HEK293 (cell line): ENCODE measurements around the gene DPH2.

ENCODE experiments used
- CTCF ChIA-PET: fragments of 350-600 bp; formaldehyde crosslinking; extraction: SDS; loops from one replicate; lab custom pipeline; 2021; ENCODE audit warnings: antibody characterized with exemption; lab: Yijun Ruan, JAX
- POLR2A ChIA-PET: fragments of 300-600 bp; formaldehyde crosslinking; extraction: SDS; loops from one replicate; lab custom pipeline; 2020; ENCODE audit warnings: antibody characterized with exemption, inconsistent platforms; lab: Yijun Ruan, JAX
- H3K27ac ChIP-seq: fragments of 200-500 bp; sonication (Bioruptor generic); 2 replicates; pipeline ENCODE4 v1.5.1; 2014; ENCODE audit warnings: low read depth, low read length, control low read depth, inconsistent platforms; ENCODE audit errors: extremely low read depth
- H3K36me3 ChIP-seq, 2 experiments: fragments of 200-500 bp in 1 of 2; sonication (Bioruptor generic) in 1 of 2; 1 replicate in 1 of 2; 2 replicates in 1 of 2; pipeline ENCODE4 v1.5.1; 2014 to 2017; ENCODE audit warnings: inconsistent platforms in 2 of 2, low read length in 2 of 2; ENCODE audit not compliant: control insufficient read depth in 2 of 2, insufficient read depth in 1 of 2
- H3K4me1 ChIP-seq: fragments of 200-500 bp; sonication (Bioruptor generic); 2 replicates; pipeline ENCODE4 v1.5.1; 2014; ENCODE audit warnings: mild to moderate bottlenecking, low read length, inconsistent platforms; ENCODE audit not compliant: control insufficient read depth, insufficient read depth
- H3K4me3 ChIP-seq: 2 replicates; pipeline ENCODE4 v1.5.1; 2011; ENCODE audit warnings: low read depth, mild to moderate bottlenecking, control low read depth, low read length, moderate library complexity
- H3K9me3 ChIP-seq: fragments of 200-500 bp; sonication (Bioruptor generic); 2 replicates; pipeline ENCODE4 v1.5.1; 2014; ENCODE audit warnings: low read depth, low read length, inconsistent platforms; ENCODE audit not compliant: control insufficient read depth, insufficient read depth
- ATF2 ChIP-seq: fragments of 450-650 bp; formaldehyde crosslinking; IDR thresholded peaks from 2 replicates; pipeline ENCODE4 v1.5.1; 2016; ENCODE audit warnings: missing biosample characterization, missing genetic modification characterization, low read depth
- EGR2 ChIP-seq: fragments of 450-650 bp; formaldehyde crosslinking; IDR thresholded peaks from 2 replicates; pipeline ENCODE4 v1.5.1; 2016; ENCODE audit warnings: low read depth, missing biosample characterization, missing genetic modification characterization
- IKZF3 ChIP-seq: fragments of 450-650 bp; IDR thresholded peaks from 2 replicates; pipeline ENCODE4 v1.5.0; 2018; ENCODE audit warnings: missing biosample characterization, mild to moderate bottlenecking, missing genetic modification characterization, moderate library complexity
- KLF1 ChIP-seq: fragments of 450-650 bp; formaldehyde crosslinking; IDR thresholded peaks from 2 replicates; pipeline ENCODE4 v1.5.1; 2016; ENCODE audit warnings: missing biosample characterization, missing genetic modification characterization
- REPIN1 ChIP-seq: fragments of 450-650 bp; formaldehyde crosslinking; IDR thresholded peaks from 2 replicates; pipeline ENCODE4 v1.5.1; 2017; ENCODE audit warnings: missing biosample characterization, missing genetic modification characterization, low read depth
- SALL2 ChIP-seq: fragments of 450-650 bp; formaldehyde crosslinking; IDR thresholded peaks from 2 replicates; pipeline ENCODE4 v1.5.0; 2017; ENCODE audit warnings: missing biosample characterization, mild to moderate bottlenecking, missing genetic modification characterization, borderline replicate concordance
- SP3 ChIP-seq: fragments of 450-650 bp; formaldehyde crosslinking; IDR thresholded peaks from 2 replicates; pipeline ENCODE4 v1.5.1; 2016; ENCODE audit warnings: missing biosample characterization, missing genetic modification characterization
- WT1 ChIP-seq: fragments of 450-650 bp; formaldehyde crosslinking; IDR thresholded peaks from 2 replicates; pipeline ENCODE4 v1.5.1; 2016; ENCODE audit warnings: missing biosample characterization, missing genetic modification characterization
- ZBTB20 ChIP-seq: fragments of 450-650 bp; formaldehyde crosslinking; IDR thresholded peaks from 2 replicates; pipeline ENCODE4 v1.5.1; 2016; ENCODE audit warnings: missing biosample characterization, missing genetic modification characterization
- ZFHX2 ChIP-seq: fragments of 450-650 bp; formaldehyde crosslinking; conservative IDR thresholded peaks from 2 replicates; pipeline ENCODE4 v1.5.1; 2016; ENCODE audit warnings: missing biosample characterization, missing genetic modification characterization
- ZNF121 ChIP-seq: fragments of 450-650 bp; formaldehyde crosslinking; IDR thresholded peaks from 2 replicates; pipeline ENCODE4 v1.5.1; 2016; ENCODE audit warnings: missing biosample characterization, missing genetic modification characterization
- ZNF132 ChIP-seq: fragments of 450-650 bp; formaldehyde crosslinking; IDR thresholded peaks from 2 replicates; pipeline ENCODE4 v1.5.1; 2017; ENCODE audit warnings: missing biosample characterization, missing genetic modification characterization, borderline replicate concordance
- ZNF133 ChIP-seq: fragments of 450-650 bp; formaldehyde crosslinking; IDR thresholded peaks from 2 replicates; pipeline ENCODE4 v1.5.1; 2016; ENCODE audit warnings: missing biosample characterization, missing genetic modification characterization
- ZNF146 ChIP-seq: fragments of 450-650 bp; formaldehyde crosslinking; IDR thresholded peaks from 2 replicates; pipeline ENCODE4 v1.5.1; 2016; ENCODE audit warnings: missing biosample characterization, missing genetic modification characterization
- ZNF155 ChIP-seq: fragments of 450-650 bp; formaldehyde crosslinking; IDR thresholded peaks from 2 replicates; pipeline ENCODE4 v1.5.1; 2016; ENCODE audit warnings: missing biosample characterization, missing genetic modification characterization
- ZNF202 ChIP-seq: fragments of 450-650 bp; formaldehyde crosslinking; IDR thresholded peaks from 2 replicates; pipeline ENCODE4 v1.5.1; 2016; ENCODE audit warnings: missing biosample characterization, missing genetic modification characterization, borderline replicate concordance
- ZNF221 ChIP-seq: fragments of 450-650 bp; formaldehyde crosslinking; IDR thresholded peaks from 2 replicates; pipeline ENCODE4 v1.5.1; 2017; ENCODE audit warnings: missing biosample characterization, missing genetic modification characterization, borderline replicate concordance
- ZNF24 ChIP-seq: fragments of 450-650 bp; formaldehyde crosslinking; IDR thresholded peaks from 2 replicates; pipeline ENCODE4 v1.5.1; 2016; ENCODE audit warnings: missing biosample characterization, missing genetic modification characterization
- ZNF311 ChIP-seq: fragments of 450-650 bp; formaldehyde crosslinking; IDR thresholded peaks from 2 replicates; pipeline ENCODE4 v1.5.1; 2017; ENCODE audit warnings: missing biosample characterization, missing genetic modification characterization, borderline replicate concordance
- ZNF354C ChIP-seq: fragments of 450-650 bp; formaldehyde crosslinking; IDR thresholded peaks from 2 replicates; pipeline ENCODE4 v1.5.1; 2016; ENCODE audit warnings: missing biosample characterization, missing genetic modification characterization, low read depth, borderline replicate concordance
- ZNF561 ChIP-seq: fragments of 450-650 bp; IDR thresholded peaks from 2 replicates; pipeline ENCODE4 v1.5.1; 2018; ENCODE audit warnings: missing biosample characterization, missing genetic modification characterization, borderline replicate concordance
- ZNF624 ChIP-seq: fragments of 450-650 bp; formaldehyde crosslinking; IDR thresholded peaks from 2 replicates; pipeline ENCODE4 v1.5.1; 2017; ENCODE audit warnings: missing biosample characterization, missing genetic modification characterization
- ZNF701 ChIP-seq: fragments of 450-650 bp; formaldehyde crosslinking; IDR thresholded peaks from 2 replicates; pipeline ENCODE4 v1.5.1; 2016; ENCODE audit warnings: missing biosample characterization, missing genetic modification characterization
- ZNF76 ChIP-seq: fragments of 450-650 bp; formaldehyde crosslinking; IDR thresholded peaks from 2 replicates; pipeline ENCODE4; 2016; ENCODE audit warnings: low read depth, missing biosample characterization, missing genetic modification characterization, borderline replicate concordance
- ZNF776 ChIP-seq: fragments of 450-650 bp; formaldehyde crosslinking; IDR thresholded peaks from 2 replicates; pipeline ENCODE4 v1.5.0; 2017; ENCODE audit warnings: missing biosample characterization, missing genetic modification characterization, borderline replicate concordance
- ZNF843 ChIP-seq: fragments of 450-650 bp; formaldehyde crosslinking; IDR thresholded peaks from 2 replicates; pipeline ENCODE4 v1.5.1; 2016; ENCODE audit warnings: missing biosample characterization, missing genetic modification characterization
- TF ChIP-seq, protein P1 (sequence below): fragments of 450-650 bp; formaldehyde crosslinking; IDR thresholded peaks from 2 replicates; pipeline ENCODE4 v1.5.1; 2017; ENCODE audit warnings: missing biosample characterization, missing genetic modification characterization
- TF ChIP-seq, protein P2 (sequence below): fragments of 450-650 bp; formaldehyde crosslinking; IDR thresholded peaks from 2 replicates; pipeline ENCODE4 v1.5.1; 2016; ENCODE audit warnings: missing biosample characterization, missing genetic modification characterization

Gene DPH2

GRCh38 chr1:43935711-43936427, 33.9 kb upstream of the DPH2 start (continued):
- TF ChIP-seq ZNF561 (tag by site-specific recombination) (no peak), ZBTB20 (tag by site-specific recombination) (no peak), ZNF843 (tag by site-specific recombination) (no peak), ZNF24 (no peak), ZNF146 (no peak), ZNF76 (tag by site-specific recombination) (no peak), ZNF155 (tag by site-specific recombination) (no peak), EGR2 (tag by site-specific recombination) (no peak), ZNF121 (tag by site-specific recombination) (no peak)
- TF ChIP-seq, protein P1, sequence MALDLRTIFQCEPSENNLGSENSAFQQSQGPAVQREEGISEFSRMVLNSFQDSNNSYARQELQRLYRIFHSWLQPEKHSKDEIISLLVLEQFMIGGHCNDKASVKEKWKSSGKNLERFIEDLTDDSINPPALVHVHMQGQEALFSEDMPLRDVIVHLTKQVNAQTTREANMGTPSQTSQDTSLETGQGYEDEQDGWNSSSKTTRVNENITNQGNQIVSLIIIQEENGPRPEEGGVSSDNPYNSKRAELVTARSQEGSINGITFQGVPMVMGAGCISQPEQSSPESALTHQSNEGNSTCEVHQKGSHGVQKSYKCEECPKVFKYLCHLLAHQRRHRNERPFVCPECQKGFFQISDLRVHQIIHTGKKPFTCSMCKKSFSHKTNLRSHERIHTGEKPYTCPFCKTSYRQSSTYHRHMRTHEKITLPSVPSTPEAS (tag by site-specific recombination): no peak

- H3K27ac ChIP-seq: no peak overlapping the region
- H3K4me1 ChIP-seq: peaks cover 3% of the 10 kb centered on the region; the same call in 1 of the 2 replicates
- no peak for TF ChIP-seq SP3 (tag by site-specific recombination)
- TF ChIP-seq ZNF624 (tag by site-specific recombination): no peak
- TF ChIP-seq ATF2: no peak
- TF ChIP-seq ZFHX2 (tag by site-specific recombination): no peak
- no peak for TF ChIP-seq ZNF311 (tag by site-specific recombination)
- TF ChIP-seq ZNF202: no peak
- TF ChIP-seq ZNF133 (tag by site-specific recombination): no peak
- no peak for TF ChIP-seq ZNF701 (tag by site-specific recombination)
- TF ChIP-seq, protein P2, sequence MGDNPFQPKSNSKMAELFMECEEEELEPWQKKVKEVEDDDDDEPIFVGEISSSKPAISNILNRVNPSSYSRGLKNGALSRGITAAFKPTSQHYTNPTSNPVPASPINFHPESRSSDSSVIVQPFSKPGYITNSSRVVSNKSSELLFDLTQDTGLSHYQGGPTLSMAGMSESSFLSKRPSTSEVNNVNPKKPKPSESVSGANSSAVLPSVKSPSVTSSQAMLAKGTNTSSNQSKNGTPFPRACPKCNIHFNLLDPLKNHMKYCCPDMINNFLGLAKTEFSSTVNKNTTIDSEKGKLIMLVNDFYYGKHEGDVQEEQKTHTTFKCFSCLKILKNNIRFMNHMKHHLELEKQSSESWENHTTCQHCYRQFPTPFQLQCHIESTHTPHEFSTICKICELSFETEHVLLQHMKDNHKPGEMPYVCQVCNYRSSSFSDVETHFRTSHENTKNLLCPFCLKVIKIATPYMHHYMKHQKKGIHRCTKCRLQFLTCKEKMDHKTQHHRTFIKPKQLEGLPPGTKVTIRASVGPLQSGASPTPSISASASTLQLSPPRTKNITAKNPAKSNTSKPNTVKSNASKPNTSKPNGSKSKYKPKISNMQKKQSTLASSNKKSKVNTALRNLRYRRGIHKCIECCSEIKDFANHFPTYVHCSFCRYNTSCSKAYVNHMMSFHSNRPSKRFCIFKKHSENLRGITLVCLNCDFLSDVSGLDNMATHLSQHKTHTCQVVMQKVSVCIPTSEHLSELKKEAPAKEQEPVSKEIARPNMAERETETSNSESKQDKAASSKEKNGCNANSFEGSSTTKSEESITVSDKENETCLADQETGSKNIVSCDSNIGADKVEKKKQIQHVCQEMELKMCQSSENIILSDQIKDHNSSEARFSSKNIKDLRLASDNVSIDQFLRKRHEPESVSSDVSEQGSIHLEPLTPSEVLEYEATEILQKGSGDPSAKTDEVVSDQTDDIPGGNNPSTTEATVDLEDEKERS (tag by site-specific recombination): no peak
- TF ChIP-seq IKZF3: no peak
- no peak for TF ChIP-seq ZNF146
- TF ChIP-seq REPIN1: no peak
- no peak for TF ChIP-seq ZNF776 (tag by site-specific recombination)
- TF ChIP-seq WT1 (tag by site-specific recombination): no peak
- no peak for TF ChIP-seq ZNF354C (tag by site-specific recombination)
- no peak for TF ChIP-seq ZNF132 (tag by site-specific recombination)
- TF ChIP-seq SALL2 (tag by site-specific recombination): no peak
- no peak for TF ChIP-seq KLF1
- no peak for TF ChIP-seq ZNF221 (tag by site-specific recombination)
- TF ChIP-seq, all 188 proteins: peak for 0
- CTCF ChIA-PET: interaction anchor here (1.3 to 12.4 kb wide), 2 partner anchors 111 to 172 kb away, joined by 4 to 555 read pairs; no protein-coding TSS in a partner anchor
- no peak overlapping the region for H3K4me3 ChIP-seq
- POLR2A ChIA-PET: no interaction called here
- H3K36me3 ChIP-seq: peaks cover 0 to 9% of the 10 kb centered on the region in 2 experiments; a peak in 1 of 3 replicates
- H3K9me3 ChIP-seq: no peaks in the 10 kb centered on the region
These were observed 33.2 kb upstream of the DPH2 start for GRCh38 chr1:43936431-43937151.
